GM19240 (cell line): Measurements from ENCODE around the gene CIITA.

Experiments used
- DNase-seq: peaks from one replicate; pipeline ENCODE4 v3.0.0; 2011; ENCODE audit warnings: low spot score; ENCODE audit not compliant: insufficient read length

Gene CIITA

DNA sequence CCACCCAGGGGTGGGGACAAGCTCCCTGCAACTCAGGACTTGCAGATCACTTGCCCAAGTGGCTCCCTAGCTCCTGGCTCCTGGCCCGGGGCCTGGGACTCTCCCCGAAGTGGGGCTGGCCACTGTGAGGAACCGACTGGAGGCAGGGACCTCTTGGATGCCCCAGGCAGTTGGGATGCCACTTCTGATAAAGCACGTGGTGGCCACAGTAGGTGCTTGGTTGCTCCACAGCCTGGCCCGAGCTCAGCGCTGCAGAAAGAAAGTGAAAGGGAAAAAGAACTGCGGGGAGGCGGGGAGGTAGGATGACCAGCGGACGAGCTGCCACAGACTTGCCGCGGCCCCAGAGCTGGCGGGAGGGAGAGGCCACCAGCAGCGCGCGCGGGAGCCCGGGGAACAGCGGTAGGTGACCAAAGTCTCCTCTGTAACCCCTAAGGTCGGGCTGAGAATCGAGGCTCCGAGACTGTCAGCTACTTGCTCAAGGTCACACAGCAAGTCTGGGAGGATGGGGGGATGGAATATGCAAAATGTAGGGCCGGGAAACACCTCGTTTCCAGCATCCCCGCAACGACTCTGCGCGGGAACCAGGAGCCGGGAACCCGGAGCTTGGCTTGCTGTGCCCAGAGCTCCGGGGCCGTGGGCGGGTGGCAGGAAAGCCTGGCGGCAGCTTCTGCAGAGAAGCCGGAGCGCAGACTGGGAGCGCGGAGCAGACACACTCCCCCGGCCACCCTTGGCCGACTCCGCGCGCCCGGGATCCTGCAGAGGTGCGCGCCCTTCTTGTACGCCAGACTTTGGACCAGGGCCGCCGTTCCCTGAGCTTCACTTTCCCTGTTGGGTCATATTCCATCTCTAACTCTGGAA is 1.9 kb downstream of the CIITA start:
- DNase-seq = no peak

DNA sequence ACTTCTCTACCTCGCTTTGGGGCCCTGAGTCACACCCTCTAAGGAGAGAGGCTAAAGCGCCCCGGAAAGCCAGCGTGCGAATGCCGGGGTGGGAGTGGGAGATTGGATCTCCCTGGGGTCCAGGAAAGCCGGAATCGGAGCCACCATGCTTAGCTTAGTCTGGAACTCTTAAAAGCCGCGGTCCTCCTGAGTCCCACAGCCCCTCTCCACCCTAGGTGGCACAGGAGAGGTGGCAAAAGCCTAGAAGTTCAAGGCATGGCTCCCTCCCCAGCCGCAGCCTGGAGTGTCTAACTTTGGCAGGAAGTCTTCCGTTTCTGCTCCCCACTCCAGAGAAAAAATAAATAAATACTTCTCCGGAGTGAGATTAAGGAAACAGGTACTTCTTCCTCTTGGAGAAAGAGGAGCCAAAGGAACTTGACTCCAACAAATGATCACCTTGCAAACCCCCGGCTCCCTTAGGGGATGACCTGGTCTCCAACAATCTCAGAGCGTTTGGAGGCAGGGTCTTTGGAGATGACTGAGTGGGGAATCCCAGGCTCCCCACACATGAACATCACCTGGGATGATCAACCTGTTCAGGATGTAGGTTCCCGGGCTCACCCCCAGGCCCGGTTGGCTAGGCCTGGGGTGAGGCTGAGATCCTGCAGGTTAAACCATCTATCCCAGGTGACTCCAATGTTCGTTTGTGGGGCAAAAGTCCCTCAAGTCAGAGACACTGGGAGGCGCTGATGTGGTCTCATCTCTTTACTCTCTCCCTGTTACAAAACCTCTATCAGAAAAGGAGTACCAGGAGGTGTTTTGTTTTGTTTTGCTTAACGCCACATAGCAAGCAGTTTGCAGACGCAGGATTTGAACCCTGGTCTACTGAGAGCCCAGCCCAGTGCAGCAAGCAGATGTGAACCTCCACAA is 2.9 kb downstream of the CIITA start:
- no peak for DNase-seq

DNA sequence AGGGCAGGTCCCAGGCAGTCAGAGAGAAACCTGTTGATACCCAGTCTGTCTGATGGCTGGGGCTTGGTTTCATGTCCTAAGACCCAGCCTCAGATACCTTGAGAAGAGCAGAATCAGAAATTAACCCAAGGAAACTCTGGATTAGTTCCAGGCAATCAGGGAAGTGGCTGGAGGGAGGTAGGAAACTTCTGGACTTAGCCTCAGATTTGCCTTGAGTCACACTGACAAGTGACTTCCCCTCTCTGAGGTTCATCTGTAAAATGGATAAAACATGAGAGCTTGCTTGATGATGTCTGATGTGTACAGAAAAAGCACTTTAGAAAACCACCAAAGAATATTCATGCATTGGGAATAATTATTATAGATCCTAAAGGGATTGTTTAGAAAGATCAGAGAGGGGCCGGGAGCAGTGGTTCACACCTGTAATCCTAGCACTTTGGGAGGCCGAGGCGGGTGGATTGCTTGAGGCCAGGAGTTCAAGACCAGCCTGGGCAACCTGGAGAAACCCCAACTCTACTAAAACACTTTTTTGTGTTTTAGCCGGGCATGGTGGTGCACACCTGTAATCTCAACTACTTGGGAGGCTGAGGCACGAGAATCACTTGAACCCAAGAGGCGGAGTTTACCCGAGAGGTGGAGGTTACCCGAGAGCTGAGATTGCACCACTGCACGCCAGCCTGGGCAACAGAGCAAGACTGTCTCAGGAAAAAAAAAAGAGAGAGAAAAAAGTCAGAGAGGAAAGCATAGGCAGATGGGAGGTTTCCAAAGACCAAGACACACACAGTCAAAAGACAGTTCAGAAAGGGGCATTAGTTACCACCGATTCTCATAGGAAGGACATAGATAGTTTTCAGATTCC is 3.8 kb downstream of the CIITA start:
- DNase-seq = no peak

DNA sequence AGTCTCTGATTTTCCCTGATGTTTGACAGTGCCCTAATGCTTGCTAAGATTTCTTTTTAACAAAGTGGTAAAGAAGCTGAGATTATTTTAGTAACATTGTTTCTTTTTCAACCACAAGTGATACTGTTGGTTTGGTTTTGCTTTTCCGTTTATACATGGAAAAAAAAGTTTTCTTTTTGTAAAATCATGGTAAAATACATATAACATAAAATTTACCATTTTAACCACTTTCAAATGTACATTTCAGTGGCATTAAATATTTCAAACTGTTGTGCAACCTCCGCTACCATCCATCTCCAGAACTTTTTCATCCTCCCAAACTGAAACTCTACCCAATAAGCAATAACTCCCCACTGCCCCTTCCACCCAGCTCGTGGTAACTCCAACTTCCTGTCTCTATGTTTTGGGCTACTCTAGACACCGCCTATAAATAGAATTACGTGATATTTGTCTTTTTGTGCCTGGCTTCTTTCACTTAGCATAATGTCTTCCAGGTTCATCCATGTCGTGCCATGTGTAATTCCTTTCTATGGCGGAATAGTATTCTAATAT is 4.6 kb downstream of the CIITA start:
- no peak for DNase-seq

DNA sequence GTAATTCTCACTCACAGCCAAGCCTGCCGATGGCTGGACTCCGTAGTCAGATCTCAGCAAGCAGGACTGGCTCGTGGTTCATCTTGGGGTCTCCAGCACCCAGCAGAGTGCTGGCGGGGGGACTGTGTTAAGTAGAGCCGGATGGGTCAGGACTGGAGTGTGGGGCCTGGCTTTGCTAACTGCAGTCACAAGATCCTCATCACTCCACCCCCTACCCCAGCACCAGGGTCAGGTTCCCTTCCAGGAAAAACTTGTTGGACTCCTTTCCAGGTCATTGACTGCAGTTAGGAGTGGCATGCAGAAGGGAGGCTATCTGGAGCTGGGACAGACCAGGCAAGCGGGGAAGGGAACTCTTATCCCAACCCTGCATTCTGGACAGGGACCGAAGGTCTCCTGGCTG is 6.0 kb downstream of the CIITA start:
- no peak for DNase-seq

DNA sequence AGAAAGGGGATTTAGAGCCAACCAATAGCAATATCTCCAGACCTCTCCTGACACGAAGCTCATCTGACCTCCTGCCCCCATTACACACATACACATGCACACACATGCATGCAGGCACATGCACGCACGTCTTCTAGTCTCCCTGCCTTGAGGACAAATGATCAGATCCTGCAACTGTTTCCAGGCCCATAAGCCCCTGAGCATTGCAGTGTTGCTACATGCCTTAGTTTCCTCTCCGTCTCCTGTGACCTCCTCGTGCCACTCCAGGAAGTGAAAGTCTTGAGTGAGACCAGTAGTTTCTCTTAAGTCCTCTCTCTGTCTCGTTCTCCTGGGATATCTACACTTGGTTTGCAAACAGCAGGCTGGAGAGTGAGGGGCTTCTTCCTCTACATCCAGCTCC is 8.2 kb downstream of the CIITA start:
- no peak for DNase-seq

DNA sequence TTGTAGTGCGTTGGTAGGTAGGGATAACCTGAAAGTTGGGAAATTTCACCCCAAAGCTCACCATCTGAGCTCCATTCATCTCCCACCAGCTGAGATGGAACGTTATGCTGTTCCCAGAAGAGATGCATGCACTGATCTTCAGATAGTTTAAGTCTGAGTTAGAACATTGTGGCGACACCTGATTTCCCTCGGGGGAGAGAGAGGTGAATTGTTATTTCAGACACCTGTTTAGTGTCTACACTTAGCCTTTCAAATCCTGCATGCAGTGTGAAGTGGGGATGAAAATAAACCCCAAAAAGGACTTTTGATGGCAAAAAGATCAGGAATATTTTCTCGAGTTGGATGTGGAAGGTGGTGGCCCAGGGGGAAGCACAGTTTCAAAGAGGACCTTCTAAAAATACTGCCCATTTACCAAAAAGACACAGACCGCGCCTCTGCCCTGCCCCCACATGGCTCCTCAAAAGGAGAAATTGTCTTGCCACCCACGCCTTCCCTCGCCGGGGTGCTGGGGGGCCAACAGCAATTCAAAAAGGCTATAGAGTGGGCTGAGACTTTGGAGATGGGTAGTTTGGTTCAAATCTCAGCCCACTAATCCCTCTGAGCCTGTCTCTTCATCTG is 11.4 kb downstream of the CIITA start:
- DNase-seq = no peak

DNA sequence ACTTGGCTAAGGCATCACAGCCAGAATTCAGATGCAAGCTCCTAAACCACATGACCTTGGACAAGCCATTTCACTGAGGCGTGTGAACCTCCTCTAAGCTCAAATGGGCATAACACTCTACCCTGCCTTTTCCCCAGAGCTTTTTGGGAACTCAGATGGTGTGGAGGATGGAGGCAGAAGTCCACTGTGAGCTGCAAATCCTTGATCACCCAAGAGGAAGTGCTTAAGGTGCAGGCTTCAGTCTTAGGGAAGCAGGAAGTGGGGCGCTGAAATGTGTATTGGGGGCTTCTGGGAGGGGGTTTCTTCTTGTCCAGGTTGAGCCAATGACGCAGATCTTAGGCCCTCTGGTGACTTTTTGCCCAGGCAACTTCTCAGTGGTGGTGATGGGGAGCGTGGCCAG is 12.9 kb downstream of the CIITA start:
- DNase-seq = no peak

DNA sequence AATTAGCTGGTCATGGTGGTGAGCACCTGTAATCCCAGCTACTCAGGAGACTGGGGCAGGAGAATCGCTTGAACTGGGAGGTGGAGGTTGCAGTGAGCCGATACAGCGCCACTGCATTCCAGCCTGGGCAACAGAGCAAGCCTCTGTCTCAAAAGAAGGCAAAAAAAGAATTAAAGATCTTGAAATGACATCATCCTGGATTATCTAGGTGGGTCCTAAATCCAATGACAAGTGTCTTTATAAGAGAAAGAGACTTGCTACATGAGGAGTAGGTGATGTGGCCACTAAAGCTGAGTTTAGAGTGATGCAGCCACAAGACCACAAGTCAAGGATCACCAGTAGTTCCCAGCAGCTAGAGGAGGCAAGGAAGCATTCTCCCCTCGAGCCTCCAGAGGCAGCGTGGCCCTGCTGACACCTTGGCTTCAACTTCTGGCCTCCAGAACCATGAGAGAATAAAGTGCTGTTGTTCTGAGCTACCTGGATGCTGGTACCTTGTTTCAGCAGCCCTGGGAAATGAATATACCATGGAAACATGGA is 15.8 kb downstream of the CIITA start:
- DNase-seq = no peak

DNA sequence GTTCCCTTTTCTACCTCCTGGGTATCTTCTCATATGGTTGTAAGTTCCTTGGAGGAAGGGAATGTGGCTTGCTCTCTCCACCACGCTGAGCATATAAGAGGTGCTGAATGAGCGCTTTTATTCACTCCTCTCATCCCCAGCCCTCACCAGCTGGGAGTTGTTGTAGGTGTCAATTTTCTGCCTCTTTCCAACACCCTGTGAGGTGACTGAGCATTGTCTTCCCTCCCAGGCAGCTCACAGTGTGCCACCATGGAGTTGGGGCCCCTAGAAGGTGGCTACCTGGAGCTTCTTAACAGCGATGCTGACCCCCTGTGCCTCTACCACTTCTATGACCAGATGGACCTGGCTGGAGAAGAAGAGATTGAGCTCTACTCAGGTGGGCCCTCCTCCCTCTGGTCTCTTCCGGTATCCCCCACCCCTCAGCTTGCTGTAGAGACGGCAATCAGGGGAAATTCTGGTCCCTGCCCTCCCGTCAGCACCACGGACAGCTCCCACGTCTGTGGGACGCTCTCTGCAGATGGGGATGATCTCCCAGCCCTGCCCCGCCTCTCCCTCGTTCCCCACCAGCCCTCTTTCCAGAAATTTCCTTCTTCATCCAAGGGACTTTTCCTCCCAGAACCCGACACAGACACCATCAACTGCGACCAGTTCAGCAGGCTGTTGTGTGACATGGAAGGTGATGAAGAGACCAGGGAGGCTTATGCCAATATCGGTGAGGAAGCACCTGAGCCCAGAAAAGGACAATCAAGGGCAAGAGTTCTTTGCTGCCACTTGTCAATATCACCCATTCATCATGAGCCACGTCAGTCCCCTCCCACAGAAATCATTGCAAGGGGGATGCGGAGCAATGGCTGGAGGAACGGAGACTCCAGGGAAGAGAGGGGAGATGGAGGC is 18.3 kb downstream of the CIITA start:
- DNase-seq = no peak

DNA sequence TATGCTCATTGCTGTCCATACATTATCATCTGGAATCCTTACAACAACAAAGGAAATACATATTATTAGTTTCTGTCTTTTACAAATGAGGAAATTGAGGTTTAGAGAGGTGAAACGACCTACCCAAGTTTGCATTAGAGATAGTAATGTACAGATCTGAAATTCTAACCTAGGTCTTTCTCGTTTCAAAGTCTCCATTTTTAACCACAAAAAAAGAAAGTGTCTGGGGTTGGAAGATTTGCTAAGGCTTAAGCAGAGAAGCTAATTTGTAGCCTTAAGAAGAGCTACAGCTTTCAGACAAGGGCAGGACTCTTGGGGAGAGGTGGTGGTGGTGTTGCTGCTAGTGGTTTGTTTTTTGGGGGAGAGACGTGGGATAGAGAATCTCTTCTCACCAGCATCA is 19.2 kb downstream of the CIITA start:
- DNase-seq = no peak

DNA sequence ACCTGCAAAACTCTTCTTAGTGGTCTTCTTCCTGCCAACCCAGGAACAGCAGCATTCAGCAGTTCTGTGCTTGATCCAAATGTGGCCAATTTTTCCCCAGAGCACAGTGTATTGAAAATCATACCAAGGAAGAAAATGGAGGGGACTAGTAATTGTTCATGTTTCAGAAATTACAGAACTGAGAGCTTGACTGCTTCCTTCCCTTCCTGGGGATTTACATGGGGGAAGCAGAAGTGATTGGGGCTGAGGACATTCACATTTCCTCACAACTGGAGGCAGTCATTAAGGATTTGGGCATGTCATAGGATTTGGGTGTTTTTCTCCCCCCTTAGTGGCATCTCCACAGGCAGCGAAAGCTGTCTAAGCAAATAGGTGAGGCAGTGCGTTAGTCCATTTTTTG is 19.7 kb downstream of the CIITA start:
- DNase-seq = no peak

DNA sequence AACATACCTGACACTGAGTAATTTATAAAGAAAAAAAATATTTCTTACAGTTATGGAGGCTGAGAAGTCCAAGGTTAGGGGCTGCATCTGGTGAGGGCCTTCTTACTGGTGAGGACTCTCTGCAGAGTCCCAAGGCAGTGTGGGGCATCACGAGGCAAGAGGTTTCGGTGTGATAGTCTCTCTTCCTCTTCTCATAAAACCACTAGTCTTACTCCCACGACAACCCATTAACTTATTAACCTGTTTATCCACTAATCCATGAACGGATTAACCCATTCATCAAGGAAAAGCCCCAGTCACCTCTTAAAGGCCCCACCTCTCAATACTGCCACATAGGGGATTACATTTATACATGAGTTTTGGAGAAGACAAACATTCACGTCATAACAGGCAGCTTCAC is 20.1 kb downstream of the CIITA start:
- DNase-seq = no peak

DNA sequence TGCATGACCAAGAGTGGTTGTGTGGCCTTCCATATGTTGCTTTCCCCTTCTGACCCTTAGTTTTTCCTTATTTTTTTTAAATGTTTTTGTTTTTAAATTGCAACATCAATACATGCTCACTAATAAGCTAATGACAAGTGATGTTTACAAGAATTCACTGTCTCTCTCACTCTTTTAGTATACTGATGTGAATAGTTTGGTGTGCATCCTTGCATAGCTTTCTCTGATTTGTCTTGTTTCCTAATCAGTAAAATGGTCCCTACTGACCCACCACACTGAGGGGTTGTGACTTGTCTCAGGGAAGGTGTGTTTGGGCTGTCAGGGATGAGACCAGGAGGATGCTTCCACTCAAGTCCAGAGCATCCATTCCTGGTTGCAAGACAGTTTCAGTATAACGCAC is 26.0 kb downstream of the CIITA start:
- DNase-seq = no peak

DNA sequence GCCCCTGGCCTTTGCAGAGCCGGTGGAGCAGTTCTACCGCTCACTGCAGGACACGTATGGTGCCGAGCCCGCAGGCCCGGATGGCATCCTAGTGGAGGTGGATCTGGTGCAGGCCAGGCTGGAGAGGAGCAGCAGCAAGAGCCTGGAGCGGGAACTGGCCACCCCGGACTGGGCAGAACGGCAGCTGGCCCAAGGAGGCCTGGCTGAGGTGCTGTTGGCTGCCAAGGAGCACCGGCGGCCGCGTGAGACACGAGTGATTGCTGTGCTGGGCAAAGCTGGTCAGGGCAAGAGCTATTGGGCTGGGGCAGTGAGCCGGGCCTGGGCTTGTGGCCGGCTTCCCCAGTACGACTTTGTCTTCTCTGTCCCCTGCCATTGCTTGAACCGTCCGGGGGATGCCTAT is 29.5 kb downstream of the CIITA start:
- DNase-seq = no peak

DNA sequence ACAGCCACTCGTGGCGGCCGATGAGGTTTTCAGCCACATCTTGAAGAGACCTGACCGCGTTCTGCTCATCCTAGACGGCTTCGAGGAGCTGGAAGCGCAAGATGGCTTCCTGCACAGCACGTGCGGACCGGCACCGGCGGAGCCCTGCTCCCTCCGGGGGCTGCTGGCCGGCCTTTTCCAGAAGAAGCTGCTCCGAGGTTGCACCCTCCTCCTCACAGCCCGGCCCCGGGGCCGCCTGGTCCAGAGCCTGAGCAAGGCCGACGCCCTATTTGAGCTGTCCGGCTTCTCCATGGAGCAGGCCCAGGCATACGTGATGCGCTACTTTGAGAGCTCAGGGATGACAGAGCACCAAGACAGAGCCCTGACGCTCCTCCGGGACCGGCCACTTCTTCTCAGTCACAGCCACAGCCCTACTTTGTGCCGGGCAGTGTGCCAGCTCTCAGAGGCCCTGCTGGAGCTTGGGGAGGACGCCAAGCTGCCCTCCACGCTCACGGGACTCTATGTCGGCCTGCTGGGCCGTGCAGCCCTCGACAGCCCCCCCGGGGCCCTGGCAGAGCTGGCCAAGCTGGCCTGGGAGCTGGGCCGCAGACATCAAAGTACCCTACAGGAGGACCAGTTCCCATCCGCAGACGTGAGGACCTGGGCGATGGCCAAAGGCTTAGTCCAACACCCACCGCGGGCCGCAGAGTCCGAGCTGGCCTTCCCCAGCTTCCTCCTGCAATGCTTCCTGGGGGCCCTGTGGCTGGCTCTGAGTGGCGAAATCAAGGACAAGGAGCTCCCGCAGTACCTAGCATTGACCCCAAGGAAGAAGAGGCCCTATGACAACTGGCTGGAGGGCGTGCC is 30.1 kb downstream of the CIITA start:
- DNase-seq = no peak

DNA sequence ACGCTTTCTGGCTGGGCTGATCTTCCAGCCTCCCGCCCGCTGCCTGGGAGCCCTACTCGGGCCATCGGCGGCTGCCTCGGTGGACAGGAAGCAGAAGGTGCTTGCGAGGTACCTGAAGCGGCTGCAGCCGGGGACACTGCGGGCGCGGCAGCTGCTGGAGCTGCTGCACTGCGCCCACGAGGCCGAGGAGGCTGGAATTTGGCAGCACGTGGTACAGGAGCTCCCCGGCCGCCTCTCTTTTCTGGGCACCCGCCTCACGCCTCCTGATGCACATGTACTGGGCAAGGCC is 30.7 kb downstream of the CIITA start:
- no peak for DNase-seq

DNA sequence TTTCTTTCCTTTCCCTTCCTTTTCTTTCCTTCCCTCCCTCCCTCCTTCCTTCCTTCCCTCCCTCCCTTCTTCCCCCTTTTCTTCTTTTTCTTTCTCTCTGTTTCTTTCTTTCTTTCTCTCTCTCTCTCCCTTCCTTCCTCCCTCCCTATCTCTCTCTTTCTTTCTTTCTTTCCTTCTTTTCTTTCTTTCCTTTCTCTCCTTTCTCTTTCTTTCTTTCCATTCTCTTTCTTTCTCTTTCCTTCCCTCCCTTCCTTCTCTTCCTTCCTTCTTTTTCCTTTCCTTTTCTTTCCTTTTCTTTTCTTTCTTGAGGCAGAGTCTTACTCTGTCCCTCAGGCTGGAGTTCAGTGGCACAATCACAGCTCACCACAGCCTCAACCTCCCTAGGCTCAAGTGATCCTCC is 34.3 kb downstream of the CIITA start:
- DNase-seq = no peak

DNA sequence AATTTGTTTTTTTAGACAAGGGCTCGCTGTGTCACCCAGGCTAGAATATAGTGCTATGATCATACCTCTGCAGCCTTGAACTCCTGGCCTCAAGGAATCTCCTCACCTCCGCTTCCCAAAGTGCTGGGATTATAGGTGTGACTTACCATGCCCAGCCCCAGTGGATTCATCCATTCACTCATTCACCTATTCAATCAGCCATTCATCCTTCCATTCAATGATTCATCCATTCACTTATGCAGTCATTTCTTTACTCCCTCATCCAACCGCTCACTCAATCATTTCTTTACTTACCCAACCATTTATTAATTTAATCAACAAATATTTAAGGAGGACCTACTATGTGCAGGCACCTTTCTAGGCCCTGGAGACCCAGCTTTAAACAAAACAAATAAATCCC is 39.5 kb downstream of the CIITA start:
- no peak for DNase-seq
